HG03175 (cell line): Measurements from ENCODE around the gene S100A4.
"Not testable (repeated sequence)": the region's sequence is repeated elsewhere in the genome, so short reads cannot be mapped to it uniquely, and the experiment has no call there.

Source experiments
- ATAC-seq: cut with Tn5 transposase; IDR thresholded peaks from one replicate; pipeline ENCODE4 v1.9.1; 2021; ENCODE audit warnings: mild to moderate bottlenecking, moderate library complexity; ENCODE audit not compliant: unreplicated experiment

Gene S100A4

DNA sequence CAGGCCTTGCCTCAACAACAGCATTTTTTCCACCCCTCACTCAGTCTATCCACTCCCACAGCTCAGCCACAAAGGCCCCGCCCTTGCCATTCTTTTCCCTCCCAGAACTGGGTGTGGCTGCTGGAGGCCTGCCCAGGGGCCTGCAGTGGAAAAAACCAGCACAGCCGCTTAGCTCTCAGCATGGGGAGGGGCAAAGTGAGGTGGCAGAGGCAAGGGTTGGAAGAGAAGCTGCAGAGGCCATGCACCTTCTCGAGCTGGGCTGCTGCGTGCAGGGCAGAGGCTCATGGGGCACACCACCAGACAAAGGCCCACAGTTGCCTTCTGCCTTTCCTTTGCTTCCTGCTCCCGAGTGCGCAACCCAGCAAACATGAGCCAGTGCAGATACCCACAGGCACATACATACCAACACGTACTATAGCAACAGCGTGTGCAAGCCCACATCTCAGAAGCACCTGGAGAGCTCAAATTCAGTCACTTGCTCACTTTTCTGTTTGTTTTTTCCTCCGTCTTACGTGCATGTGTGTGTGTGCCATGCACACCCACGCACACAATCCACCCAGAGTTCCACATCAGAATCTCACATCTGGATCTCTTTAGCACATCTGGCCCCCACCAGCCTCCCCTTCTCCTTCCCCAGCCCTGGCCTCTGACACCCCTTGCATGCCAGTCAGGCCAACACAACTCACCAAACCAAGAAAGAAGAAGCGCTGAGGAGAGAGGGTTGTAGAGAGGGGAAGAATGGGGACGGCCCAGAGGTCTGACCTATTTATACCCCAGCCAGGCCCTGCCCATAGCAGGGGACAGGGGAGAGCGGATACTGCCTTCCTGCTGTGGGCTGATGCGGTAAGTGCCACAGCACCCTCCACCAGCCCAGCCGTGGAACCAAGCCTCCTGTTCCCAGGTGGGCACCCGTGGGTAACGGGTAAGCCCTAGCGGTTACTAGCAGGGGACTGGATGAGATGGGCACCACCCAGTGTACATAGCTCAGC lies at the start of gene S100A4:
Gene S100A4, minus strand, starts transcription at position 740 of the 989 bp plus-strand sequence. CDS start 1,012 bp downstream, outside the sequence.
- no peak for ATAC-seq

DNA sequence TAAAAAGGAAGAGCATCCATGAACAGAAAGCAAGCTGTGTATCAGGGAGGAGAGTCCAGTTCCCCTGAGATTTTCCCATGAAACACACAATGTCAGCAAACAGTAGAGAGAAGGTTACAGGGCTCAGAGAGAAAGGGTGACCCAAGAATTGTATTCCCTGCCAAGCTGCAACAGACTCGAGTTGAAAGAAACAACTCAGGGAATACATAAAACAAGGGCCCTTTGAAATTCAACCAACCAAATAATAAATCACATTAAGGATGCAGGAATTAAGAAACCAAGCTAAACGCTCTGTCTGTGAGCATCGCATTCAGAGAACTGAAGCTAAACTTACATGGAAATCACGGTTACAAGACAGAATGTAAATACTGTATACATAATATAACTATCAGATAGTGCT lies 47.1 kb upstream of the S100A4 start:
- no peak for ATAC-seq

DNA sequence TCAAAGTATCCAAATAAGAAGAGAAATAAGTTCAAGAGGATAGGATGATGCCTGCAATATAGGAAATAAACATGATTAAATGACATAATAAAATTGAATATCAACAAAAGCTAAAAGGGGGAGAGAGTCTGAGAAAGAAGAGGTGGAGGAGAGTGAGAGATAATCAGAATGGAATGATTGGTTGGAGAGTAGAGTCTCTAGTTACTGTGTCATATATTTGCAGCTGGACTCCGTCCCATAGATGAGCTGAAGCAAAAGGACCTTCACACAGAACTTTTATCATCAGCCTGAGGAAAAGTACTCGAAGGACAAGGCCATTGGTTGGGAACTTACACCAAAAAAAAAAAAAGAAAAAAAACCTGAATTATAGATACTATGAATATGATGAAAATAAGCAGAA lies 42.9 kb upstream of the S100A4 start:
- ATAC-seq: no peak

DNA sequence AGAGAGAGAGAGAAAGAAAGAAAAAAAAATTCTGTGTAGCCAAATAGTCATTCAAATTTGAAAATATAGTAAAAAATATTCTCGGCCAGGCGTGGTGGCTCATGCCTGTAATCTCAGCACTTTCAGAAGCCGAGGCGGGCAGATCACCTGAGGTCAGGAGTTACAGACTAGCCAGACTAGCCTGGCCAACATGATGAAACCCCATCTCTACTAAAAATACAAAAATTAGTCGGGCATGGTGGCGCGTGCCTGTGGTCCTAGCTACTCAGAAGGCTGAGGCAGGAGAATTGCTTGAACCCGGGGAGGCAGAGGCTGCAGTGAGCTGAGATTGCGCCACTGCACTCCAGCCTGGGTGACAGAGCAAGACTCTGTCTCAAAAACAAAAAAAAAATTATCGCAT lies 42.4 kb upstream of the S100A4 start:
- ATAC-seq: not testable (repeated sequence)

DNA sequence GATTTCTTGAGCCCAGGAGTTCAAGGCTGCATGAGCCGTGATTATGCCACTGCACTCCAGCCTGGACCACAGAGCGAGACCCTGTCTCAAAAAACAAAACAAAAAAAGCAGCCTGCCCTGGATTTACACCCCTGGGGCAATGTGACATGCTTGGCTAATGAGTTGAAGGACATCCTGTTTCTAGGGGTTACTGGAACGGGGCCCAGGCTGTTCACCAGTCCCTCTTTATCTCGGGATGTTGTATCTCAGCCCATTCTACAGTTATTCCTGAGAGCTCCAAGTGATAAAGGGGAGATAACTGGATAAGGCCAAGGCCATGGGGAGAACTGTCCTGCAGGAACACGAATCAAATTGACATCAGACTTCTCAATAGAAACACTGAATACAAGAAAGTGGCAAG lies 41.7 kb upstream of the S100A4 start:
- no peak for ATAC-seq

DNA sequence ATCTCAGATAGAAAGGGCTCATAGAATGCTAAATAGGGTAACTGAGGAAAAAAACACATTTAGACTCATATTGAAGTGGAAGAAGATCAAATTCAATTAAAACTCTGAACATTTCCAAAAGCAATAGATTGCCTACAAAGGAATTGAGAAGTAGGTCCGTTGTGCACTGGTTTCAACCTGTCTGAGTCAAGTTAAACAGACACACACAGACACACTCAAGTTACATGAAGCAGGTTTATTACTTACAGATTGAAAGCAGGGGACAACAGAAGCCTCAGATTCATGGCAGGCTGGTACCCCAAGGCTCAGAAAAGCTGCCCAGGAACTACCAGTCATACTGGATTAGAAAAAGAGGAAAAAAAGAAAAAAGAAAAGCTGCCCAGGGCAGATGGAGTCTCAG lies 40.7 kb upstream of the S100A4 start:
- ATAC-seq: no peak

DNA sequence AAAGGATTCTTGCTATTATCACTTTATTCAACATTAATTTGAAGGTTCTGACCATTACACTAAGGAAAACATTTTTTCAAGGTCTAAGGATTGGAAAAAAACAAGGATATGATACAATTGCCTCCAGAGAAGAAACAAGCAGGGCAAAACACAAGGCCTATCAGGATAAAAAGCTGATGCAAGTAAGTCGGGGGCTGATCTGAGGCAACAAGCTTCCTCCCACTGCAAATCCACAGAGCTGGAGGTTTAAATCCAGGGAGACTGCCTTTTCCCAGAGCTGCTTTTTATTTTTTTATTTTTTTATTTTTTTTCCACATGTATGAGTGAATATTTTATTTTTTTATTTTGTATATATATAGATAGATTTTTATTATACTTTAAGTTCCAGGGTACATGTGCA lies 39.4 kb upstream of the S100A4 start:
- ATAC-seq: no peak

DNA sequence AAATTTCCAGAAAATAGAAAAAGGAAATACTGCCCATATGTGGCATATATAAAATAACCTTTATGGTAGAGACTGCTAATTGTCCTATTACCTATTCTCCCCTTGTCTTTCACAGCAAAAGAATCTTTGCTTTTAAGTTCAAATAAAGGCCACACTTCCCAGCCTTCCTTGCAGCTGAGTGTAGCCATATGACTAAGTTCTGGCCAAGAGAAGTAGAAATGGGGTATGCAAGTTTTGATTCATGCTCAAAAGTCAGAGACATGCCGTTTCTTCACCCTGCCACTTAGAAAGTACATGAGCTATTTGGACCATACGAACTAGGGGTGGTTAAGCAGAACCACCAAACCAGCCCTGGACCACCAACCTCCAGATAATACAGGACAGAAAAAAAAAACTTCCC lies 38.4 kb upstream of the S100A4 start:
- no peak for ATAC-seq

DNA sequence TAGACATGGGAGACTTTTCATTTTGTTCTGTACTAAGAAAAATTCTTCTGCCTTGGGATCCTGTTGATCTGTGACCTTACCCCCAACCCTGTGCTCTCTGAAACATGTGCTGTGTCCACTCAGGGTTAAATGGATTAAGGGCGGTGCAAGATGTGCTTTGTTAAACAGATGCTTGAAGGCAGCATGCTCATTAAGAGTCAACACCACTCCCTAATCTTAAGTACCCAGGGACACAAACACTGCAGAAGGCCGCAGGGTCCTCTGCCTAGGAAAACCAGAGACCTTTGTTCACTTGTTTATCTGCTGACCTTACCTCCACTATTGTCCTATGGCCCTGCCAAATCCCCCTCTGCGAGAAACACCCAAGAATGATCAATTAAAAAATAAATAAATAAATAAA lies 37.9 kb upstream of the S100A4 start:
- not testable (repeated sequence) for ATAC-seq

DNA sequence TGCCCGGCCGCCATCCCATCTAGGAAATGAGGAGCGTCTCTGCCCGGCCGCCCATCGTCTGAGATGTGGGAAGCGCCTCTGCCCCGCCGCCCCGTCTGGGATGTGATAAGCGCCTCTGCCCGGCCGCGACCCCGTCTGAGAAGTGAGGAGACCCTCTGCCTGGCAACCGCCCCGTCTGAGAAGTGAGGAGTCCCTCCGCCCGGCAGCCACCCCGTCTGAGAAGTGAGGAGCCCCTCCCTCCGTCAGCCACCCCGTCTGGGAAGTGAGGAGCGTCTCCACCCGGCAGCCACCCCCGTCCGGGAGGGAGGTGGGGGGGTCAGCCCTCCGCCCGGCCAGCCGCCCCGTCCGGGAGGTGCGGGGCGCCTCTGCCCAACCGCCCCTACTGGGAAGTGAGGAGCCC lies 37.2 kb upstream of the S100A4 start:
- not testable (repeated sequence) for ATAC-seq

DNA sequence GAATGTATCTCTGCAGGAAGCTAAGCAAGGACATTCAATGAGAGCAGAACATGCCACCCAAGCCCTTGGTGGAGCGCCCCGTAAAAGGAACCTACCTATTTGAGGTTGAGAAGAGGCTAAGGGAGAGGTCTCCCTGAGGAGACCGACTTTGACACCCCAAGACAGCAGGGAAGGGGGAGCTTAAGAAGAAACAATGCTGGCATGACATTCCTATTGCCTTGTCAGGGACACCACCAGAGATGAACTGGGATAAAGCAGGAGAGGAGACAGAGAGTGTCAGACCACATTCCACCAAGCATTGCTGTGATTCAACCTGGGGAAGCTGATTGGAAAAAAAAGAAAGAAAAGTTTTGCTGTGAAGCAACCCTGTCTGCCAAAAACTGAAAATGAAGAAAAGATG lies 33.3 kb upstream of the S100A4 start:
- ATAC-seq: no peak

DNA sequence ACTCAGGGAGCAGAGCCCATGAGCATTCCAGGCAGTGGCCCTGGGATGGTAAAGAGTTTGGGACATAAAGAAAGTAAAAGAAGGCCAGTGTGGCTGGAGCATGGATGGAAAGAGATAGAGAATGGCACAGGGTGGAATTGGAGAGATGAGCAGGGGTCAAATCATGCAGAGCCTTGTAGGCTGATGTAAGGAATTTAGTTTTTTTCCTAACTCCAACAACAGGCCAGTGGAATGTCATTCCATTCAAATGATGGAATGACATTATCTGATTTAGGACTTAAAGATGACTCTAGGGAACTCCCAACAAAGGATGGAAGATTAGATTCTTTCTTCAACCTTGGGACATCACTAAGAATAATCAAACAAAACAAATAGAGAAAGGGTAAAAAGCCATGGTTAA lies 32.9 kb upstream of the S100A4 start:
- ATAC-seq: no peak

DNA sequence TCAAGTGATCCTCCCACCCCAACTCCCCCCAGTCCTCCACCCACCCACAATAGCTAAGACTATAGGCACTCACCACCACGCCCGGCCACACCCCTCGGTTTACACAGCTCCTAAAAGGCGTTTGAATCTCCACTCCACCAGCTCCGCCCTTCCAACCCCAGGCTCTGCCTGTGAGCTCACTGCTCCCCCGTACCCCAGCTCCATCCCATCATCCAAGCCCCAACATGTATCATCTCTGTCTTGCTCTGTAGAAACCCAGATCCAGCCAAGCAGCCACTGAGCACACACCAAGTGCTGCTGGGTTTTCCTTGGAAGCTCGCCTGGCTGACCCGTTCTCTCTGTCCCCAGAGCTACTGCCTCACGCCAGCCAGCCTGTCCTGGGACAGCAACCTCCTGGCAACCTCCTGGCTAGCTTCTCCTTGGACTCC lies 32.0 kb upstream of the S100A4 start:
- ATAC-seq: no peak

DNA sequence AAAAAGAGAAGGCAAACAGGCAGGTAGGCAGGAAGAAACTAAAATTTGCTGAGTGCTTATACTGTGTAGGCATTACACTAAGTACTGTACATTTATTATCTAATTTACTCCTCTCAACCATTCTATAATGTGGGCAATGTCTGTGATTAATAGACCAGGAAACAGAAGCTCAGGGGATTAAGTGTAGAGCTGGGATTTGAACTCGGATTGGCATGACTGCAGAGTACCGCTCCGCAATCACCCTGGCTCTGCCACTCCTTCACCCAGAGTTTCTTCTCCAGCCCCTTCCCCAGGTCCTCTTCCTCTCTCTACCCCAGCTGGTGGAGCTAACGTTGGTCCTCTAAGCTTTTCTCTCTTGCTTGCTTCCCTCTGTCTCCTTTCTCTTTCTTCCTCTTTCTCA lies 31.5 kb upstream of the S100A4 start:
- no peak for ATAC-seq

DNA sequence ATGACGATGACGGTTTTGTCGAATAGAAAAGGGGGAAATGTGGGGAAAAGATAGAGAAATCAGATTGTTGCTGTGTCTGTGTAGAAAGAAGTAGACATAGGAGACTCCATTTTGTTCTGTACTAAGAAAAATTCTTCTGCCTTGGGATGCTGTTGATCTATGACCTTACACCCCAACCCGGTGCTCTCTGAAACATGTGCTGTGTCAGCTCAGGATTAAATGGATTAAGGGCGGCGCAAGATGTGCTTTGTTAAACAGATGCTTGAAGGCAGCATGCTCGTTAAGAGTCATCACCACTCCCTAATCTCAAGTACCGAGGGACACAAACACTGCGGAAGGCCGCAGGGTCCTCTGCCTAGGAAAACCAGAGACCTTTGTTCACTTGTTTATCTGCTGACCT lies 29.9 kb upstream of the S100A4 start:
- not testable (repeated sequence) for ATAC-seq

DNA sequence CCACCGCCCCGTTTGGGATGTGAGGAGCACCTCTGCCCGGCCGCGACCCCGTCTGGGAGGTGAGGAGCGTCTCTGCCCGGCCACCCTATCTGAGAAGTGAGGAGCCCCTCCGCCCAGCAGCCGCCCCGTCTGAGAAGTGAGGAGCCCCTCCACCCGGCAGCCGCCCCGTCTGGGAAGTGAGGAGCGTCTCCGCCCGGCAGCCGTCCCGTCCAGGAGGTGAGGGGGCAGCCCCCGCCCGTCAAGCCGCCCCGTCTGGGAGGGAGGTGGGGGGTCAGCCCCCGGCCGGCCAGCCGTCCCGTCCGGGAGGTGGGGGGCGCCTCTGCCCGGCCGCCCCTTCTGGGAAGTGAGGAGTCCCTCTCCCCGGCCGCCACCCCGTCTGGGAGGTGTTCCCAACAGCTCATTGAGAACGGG lies 29.5 kb upstream of the S100A4 start:
- not testable (repeated sequence) for ATAC-seq

DNA sequence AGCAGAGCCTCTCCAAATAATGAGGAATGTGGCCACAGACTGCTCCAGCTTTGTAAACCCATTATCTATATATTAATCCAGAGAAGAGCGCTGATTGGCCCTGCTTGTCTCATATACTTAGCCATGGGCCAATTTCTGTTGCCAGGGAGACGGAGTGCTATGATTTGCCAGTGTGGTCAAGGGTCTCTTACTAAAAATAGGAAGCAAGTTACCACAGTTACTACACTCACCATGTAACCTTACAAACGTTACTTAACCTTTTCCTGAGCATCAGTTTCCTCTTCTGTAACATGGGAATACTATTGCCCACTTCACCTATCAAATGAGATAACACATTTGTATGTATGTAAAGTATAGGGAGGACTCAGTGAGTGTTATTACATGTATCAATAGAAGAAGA lies 27.7 kb upstream of the S100A4 start:
- no peak for ATAC-seq

DNA sequence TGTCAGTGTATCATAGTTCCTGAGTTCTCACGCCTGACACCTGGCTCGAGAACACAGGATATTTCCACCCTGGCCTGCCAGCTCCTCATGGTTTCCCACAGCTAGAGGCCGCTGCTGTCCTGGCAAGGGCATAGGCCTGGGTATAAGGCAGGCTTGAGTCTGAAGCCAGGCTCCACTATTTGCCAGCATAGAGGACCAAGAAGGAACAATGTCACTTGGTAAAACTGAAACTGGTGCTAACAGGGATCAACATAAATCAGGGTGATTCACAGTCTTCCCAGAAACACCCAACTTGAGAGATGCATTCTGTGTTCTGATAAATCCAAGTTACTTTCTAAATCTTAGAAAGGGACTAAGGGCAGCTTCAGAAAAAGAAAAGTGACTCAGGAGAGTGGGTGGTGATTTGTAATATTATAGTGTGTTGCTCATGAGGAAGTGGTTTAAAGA lies 27.0 kb upstream of the S100A4 start:
- no peak for ATAC-seq

DNA sequence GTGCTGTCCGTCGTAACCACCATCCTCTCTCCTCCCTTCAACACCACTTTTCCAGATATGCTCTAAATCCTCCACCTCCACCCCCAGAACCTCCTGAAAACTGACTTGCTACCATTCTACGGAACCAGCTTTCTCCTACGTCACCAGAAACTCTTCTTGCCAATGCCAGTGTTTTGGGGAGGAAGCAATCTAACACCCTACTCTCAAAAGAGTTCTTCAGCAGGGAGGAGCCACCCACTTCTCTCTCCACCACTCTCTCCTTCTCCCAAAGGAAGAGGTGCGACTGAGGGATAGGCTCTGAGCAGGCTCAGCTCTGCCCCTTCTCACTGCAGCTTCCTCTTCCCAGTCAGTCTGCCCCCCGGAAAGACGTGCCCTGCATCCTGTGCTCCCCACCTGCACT lies 26.1 kb upstream of the S100A4 start:
- no peak for ATAC-seq

DNA sequence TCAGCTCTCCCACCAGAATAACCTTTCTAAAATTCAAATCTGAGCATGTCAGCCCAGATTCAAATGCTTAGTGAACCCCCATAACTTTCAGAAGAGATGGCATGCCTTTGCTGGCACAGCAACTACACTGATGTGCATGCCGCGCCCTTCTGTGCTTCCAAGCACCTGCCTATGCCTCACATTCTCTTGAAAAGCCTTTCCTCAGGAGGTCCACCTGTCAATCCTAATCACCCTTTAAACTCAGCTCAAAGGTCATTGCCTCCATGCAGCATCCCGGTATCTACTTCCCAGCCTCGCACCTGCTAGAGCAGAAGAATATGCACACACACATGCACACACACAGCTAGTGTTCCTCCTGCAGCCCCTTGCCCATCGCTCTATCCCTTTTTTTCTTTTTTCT lies 25.3 kb upstream of the S100A4 start:
- ATAC-seq: no peak

DNA sequence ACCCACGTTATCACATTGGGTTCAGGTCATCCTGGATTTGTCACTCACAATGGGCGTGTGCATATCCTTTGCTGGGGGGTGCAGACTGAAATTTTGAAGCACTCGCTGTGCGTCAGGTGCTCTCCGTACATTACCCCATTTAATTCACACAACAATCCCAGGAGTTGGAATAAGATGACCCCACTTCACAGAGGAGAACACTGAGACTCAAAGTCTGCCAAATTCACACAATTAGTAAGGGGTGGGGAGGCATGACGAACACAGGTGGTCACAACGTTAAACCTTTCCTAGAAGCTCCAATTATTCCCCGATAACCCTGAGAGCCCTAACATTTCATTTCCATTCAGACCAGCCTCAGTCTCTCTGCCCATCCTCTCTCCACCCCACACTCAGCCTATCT lies 23.9 kb upstream of the S100A4 start:
- no peak for ATAC-seq

DNA sequence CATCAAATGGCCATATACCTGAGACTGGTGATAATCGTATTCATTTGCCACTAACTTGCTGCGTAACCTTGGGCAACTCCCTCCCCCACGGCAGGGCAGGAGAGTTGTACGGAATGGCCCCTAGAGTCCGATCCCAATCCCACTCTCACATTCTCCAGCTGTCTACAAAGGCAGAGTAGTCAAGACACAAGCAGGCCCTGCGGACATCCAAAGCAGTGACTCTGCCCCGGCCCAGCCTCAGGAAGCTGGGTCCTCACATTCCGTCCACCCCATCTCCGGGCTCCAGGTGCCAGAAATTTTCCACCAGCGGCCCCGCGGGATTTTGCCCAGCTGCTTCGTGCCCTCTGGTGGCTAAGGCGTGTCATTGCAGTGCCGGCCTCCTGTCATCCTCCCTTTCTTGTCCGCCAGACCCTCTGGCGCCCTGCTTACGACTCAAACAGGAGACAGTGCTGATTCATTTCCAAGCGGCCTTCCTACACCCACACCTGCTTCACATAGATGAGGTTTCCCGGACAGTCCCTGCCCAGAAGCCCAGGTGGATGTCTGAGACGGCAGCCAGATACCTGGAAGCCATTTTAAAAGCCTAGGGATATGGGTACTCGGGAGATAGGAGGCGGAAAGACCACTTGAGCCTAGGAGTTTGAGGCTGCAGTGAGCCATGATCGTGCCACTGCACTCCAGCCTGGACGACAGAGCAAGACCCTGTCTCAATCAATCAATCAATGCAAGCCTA lies 22.9 kb upstream of the S100A4 start:
- no peak for ATAC-seq
